ENCODE measurements around the gene CYBA. TPM values are rescaled to one million over a fixed set of nuclear protein-coding genes. Genes with fewer than 3 reads are reported as not detected.

Gene CYBA
- polyA plus RNA-seq, 3 donors: 1,168 to 2,376 (median 2,092) TPM

GRCh38 chr16:88645455-88645854 is 5.4 kb downstream of the CYBA start:
- peaks cover 44% of the 10 kb centered on the region for H3K4me1 Mint-ChIP-seq
- peak overlapping the region in 1 of 2 donors; percentile 5 for H3K27ac ChIP-seq (ENCODE audit: low read depth in 1 of 2, low read length in 2 of 2)
- DNase-seq: no peak
- H3K9me3 Mint-ChIP-seq: peaks cover 0 to 11% (median 3%) of the 10 kb centered on the region in 7 donors
- peaks cover 45 to 53% of the 10 kb centered on the region in 2 donors for H3K36me3 ChIP-seq (replicated peaks in 1 of 2; ENCODE audit: control insufficient read depth in 1 of 2, insufficient read depth in 2 of 2, low read length in 2 of 2)
- no peak overlapping the region for H3K4me3 ChIP-seq (replicated peaks in 1 of 3; ENCODE audit: low read depth in 2 of 3, low read length in 3 of 3)
- 97% methylated on average over 16 of the region's 16 CpGs for WGBS (ENCODE audit: insufficient coverage)
- peaks cover 100% of the 10 kb centered on the region for H4K20me1 ChIP-seq (ENCODE audit: insufficient read depth, low read length)
- peaks cover 36 to 56% of the 10 kb centered on the region in 2 donors for H3K36me3 Mint-ChIP-seq
- H3K27me3 ChIP-seq (ENCODE audit: control insufficient read depth in 2 of 2, insufficient read depth in 2 of 2, low read length in 2 of 2): peaks cover 1 to 7% of the 10 kb centered on the region in 2 donors
- peaks cover 5 to 12% (median 7%) of the 10 kb centered on the region in 3 donors for H3K27me3 Mint-ChIP-seq (ENCODE audit: low read depth in 3 of 3)
- no peak overlapping the region for H3K9ac ChIP-seq (ENCODE audit: insufficient read depth, low read length, poor library complexity, severe bottlenecking)
- peaks cover 60% of the 10 kb centered on the region for H3K79me2 ChIP-seq (ENCODE audit: insufficient read depth, low read length)
- H3K4me1 ChIP-seq (ENCODE audit: control insufficient read depth in 1 of 2, insufficient read depth in 2 of 2, low read length in 2 of 2): peaks cover 38 to 47% of the 10 kb centered on the region in 2 donors
- H3K4me3 Mint-ChIP-seq: no peak overlapping the region
- TF ChIP-seq CTCF (IDR thresholded peaks at IDR 0.05): no peak
- H3K27ac Mint-ChIP-seq: peak overlapping the region in 2 of 7 donors; percentile 12 to 20
- intact Hi-C loops (cut with micrococcal nuclease): no loop called here
- no peak overlapping the region for H2AFZ ChIP-seq (ENCODE audit: insufficient read depth, low read depth, low read length, poor library complexity, severe bottlenecking)
- no peak overlapping the region for H3K4me2 ChIP-seq (replicated peaks; ENCODE audit: extremely low read depth, low read length, poor library complexity, severe bottlenecking)
- no peaks in the 10 kb centered on the region for H3K9me3 ChIP-seq (replicated peaks in 1 of 2; ENCODE audit: control insufficient read depth in 1 of 2, insufficient read depth in 1 of 2, low read length in 2 of 2)

- DNase-seq: no peak
- no peak overlapping the region for H3K4me2 ChIP-seq (replicated peaks; ENCODE audit: extremely low read depth, low read length, poor library complexity, severe bottlenecking)
- no peak overlapping the region for H2AFZ ChIP-seq (ENCODE audit: insufficient read depth, low read depth, low read length, poor library complexity, severe bottlenecking)
- H3K36me3 ChIP-seq (replicated peaks in 1 of 2; ENCODE audit: control insufficient read depth in 1 of 2, insufficient read depth in 2 of 2, low read length in 2 of 2): peaks cover 42 to 49% of the 10 kb centered on the region in 2 donors
- no peak overlapping the region for H3K4me3 ChIP-seq (replicated peaks in 1 of 3; ENCODE audit: low read depth in 2 of 3, low read length in 3 of 3)
- H3K79me2 ChIP-seq (ENCODE audit: insufficient read depth, low read length): peaks cover 42% of the 10 kb centered on the region
- H3K4me1 ChIP-seq (ENCODE audit: control insufficient read depth in 1 of 2, insufficient read depth in 2 of 2, low read length in 2 of 2): peaks cover 26 to 32% of the 10 kb centered on the region in 2 donors
- WGBS (ENCODE audit: insufficient coverage): 95% methylated on average over 5 of the region's 9 CpGs
- no peak for TF ChIP-seq CTCF (IDR thresholded peaks at IDR 0.05)
- Mint-ChIP-seq H3K4me3 (peak overlapping the region in 1 of 2 donors; percentile 31), H3K36me3 (peaks cover 31 to 47% of the 10 kb centered on the region in 2 donors), H3K27ac (peak overlapping the region in 2 of 7 donors; percentile 25 to 54), H3K27me3 (ENCODE audit: low read depth in 3 of 3) (peaks cover 22 to 30% (median 23%) of the 10 kb centered on the region in 3 donors), H3K9me3 (peaks cover 0 to 14% (median 5%) of the 10 kb centered on the region in 7 donors), H3K4me1 (peaks cover 42% of the 10 kb centered on the region)
- peaks cover 0 to 1% of the 10 kb centered on the region in 2 donors for H3K9me3 ChIP-seq (replicated peaks in 1 of 2; ENCODE audit: control insufficient read depth in 1 of 2, insufficient read depth in 1 of 2, low read length in 2 of 2)
- peaks cover 99% of the 10 kb centered on the region for H4K20me1 ChIP-seq (ENCODE audit: insufficient read depth, low read length)
- H3K9ac ChIP-seq (ENCODE audit: insufficient read depth, low read length, poor library complexity, severe bottlenecking): no peak overlapping the region
- H3K27ac ChIP-seq (ENCODE audit: low read depth in 1 of 2, low read length in 2 of 2): no peak overlapping the region
- H3K27me3 ChIP-seq (ENCODE audit: control insufficient read depth in 2 of 2, insufficient read depth in 2 of 2, low read length in 2 of 2): peaks cover 18 to 25% of the 10 kb centered on the region in 2 donors
- intact Hi-C loops (cut with micrococcal nuclease): no loop called here
Measured at GRCh38 chr16:88643644-88643932, 7.3 kb downstream of the CYBA start.

Measured in CD14-positive monocyte (primary cell).